HCT116 (cell line): ENCODE measurements around the gene KCNAB3. TPM values are rescaled to one million over a fixed set of nuclear protein-coding genes. Genes with fewer than 3 reads are reported as not detected.
"Not testable (repeated sequence)": the region's sequence is repeated elsewhere in the genome, so short reads cannot be mapped to it uniquely, and the experiment has no call there.

Source experiments
- ATAC-seq: fragments of 200-7000 bp; cut with Tn5 transposase; 2 replicates; pipeline ENCODE4 v1.9.1; 2020; ENCODE audit warnings: mild to moderate bottlenecking, moderate library complexity
- BruUV-seq: library from RNA; stranded (reverse); fragments of 400-500 nt; replicated peaks from 2 replicates; lab custom pipeline; 2021; lab: Mats Ljungman, UMichigan
- CTCF ChIA-PET: fragments of 300-600 bp; sonication (Branson Sonifier 250); formaldehyde crosslinking; loops from one replicate; lab custom pipeline; 2021; ENCODE audit warnings: antibody characterized with exemption; lab: Charles Lee
- POLR2A ChIA-PET: fragments of 300-600, 350-600 bp; sonication (Branson Sonifier 250); formaldehyde crosslinking; loops from one replicate; lab custom pipeline; 2021; ENCODE audit warnings: antibody characterized with exemption; lab: Charles Lee
- RAD21 ChIA-PET, 2 experiments: fragments of 300-600 bp; sonication (Branson Sonifier 250); formaldehyde crosslinking; loops; one replicate each; lab custom pipeline; 2023; ENCODE audit warnings: low total read pairs in 2 of 2; ENCODE audit not compliant: uncharacterized antibody in 2 of 2, unreplicated experiment in 2 of 2, low non-redundant PET in 1 of 2; lab: Charles Lee
- DNase-seq: peaks from one replicate; pipeline ENCODE4 v3.0.0-alpha.2; 2010; ENCODE audit warnings: low read depth, low spot score
- H2AFZ ChIP-seq: fragments of 200-600 bp; shearing (Covaris generic), sonication (generic); 2 replicates; pipeline ENCODE4 v1.6.1; 2017; ENCODE audit warnings: low read depth, mixed run types, mixed read lengths, antibody characterized with exemption, low read length; ENCODE audit not compliant: poor library complexity, severe bottlenecking
- H3K27ac ChIP-seq: 2 replicates; pipeline ENCODE4 v1.5.1; 2012; ENCODE audit warnings: low read depth, low read length
- H3K27me3 ChIP-seq: fragments of 200-600 bp; sonication (generic); 2 replicates; pipeline ENCODE4 v1.6.1; 2016; ENCODE audit warnings: mixed run types, low read length, mixed read lengths; ENCODE audit not compliant: insufficient read depth
- H3K36me3 ChIP-seq, 2 experiments: fragments of 200-500 bp in 1 of 2; fragments of 200-600 bp in 1 of 2; sonication (Bioruptor generic) in 1 of 2; sonication (generic) in 1 of 2; 2 replicates each; pipeline versions ENCODE4 v1.5.1 to v1.6.1; 2014 to 2016; ENCODE audit warnings: low read length in 2 of 2, inconsistent platforms in 1 of 2, mixed read lengths in 1 of 2, mixed run types in 1 of 2; ENCODE audit not compliant: insufficient read depth in 2 of 2, control insufficient read depth in 1 of 2
- H3K4me1 ChIP-seq, 2 experiments: fragments of 200-600 bp in 1 of 2; sonication (generic) in 1 of 2; 2 replicates each; pipeline versions ENCODE4 v1.5.1 to v1.6.1; 2012 to 2017; ENCODE audit warnings: low read length in 2 of 2, inconsistent platforms in 1 of 2, mild to moderate bottlenecking in 1 of 2, mixed read lengths in 1 of 2, mixed run types in 1 of 2, moderate library complexity in 1 of 2; ENCODE audit not compliant: insufficient read depth in 2 of 2, control insufficient read depth in 1 of 2
- H3K4me2 ChIP-seq: fragments of 200-600 bp; sonication (generic); 2 replicates; pipeline ENCODE4 v1.6.1; 2017; ENCODE audit warnings: mixed run types, low read length, mixed read lengths
- H3K4me3 ChIP-seq, 2 experiments: fragments of 200-600 bp in 1 of 2; sonication (generic) in 1 of 2; replicated peaks in 1 of 2; 2 replicates each; pipeline ENCODE4 v1.5.1; 2011 to 2016; ENCODE audit warnings: low read length in 2 of 2, control low read depth in 1 of 2, low read depth in 1 of 2, mild to moderate bottlenecking in 1 of 2, mixed read lengths in 1 of 2, mixed run types in 1 of 2
- H3K79me2 ChIP-seq: fragments of 200-600 bp; sonication (generic); 2 replicates; pipeline ENCODE4 v1.6.1; 2017; ENCODE audit warnings: mild to moderate bottlenecking, mixed run types, low read length, moderate library complexity, mixed read lengths; ENCODE audit not compliant: insufficient read depth
- H3K9ac ChIP-seq: fragments of 200-600 bp; sonication (generic); 2 replicates; pipeline ENCODE4 v1.6.1; 2016; ENCODE audit warnings: low read length, mixed read lengths
- H3K9me2 ChIP-seq: fragments of 200-600 bp; sonication (generic), shearing (Covaris generic); 2 replicates; pipeline ENCODE4 v1.6.1; 2017; ENCODE audit warnings: mixed run types, mild to moderate bottlenecking, moderate library complexity; ENCODE audit not compliant: insufficient read depth
- H3K9me3 ChIP-seq, 2 experiments: fragments of 200-500 bp in 1 of 2; fragments of 200-600 bp in 1 of 2; sonication (Bioruptor generic) in 1 of 2; sonication (generic) in 1 of 2; 2 replicates each; pipeline ENCODE4 v1.6.1; 2014 to 2017; ENCODE audit warnings: low read length in 2 of 2, mixed read lengths in 2 of 2, inconsistent platforms in 1 of 2, low read depth in 1 of 2, mild to moderate bottlenecking in 1 of 2, mixed run types in 1 of 2, moderate library complexity in 1 of 2; ENCODE audit not compliant: control insufficient read depth in 1 of 2, insufficient read depth in 1 of 2
- H4K20me1 ChIP-seq: fragments of 200-600 bp; sonication (generic), shearing (Covaris generic); 2 replicates; pipeline ENCODE4 v1.6.1; 2017; ENCODE audit warnings: mixed run types, mild to moderate bottlenecking, moderate library complexity; ENCODE audit not compliant: insufficient read depth
- CBX3 ChIP-seq: IDR thresholded peaks from 2 replicates; pipeline ENCODE4 v1.6.1; 2012; ENCODE audit warnings: low read depth
- EZH2phosphoT487 ChIP-seq: fragments of 200-600 bp; IDR thresholded peaks from 2 replicates; pipeline ENCODE4 v1.6.1; 2018; ENCODE audit warnings: antibody characterized with exemption, borderline replicate concordance
- FOSL1 ChIP-seq: IDR thresholded peaks from 2 replicates; pipeline ENCODE4 v1.6.1; 2012; ENCODE audit warnings: low read depth
- JUND ChIP-seq: IDR thresholded peaks from 2 replicates; pipeline ENCODE4 v1.6.1; 2012
- POLR2AphosphoS5 ChIP-seq: IDR thresholded peaks from 2 replicates; pipeline ENCODE4 v1.6.1; 2011; ENCODE audit warnings: mild to moderate bottlenecking, low read depth, low read length, moderate library complexity
- RAD21 ChIP-seq: IDR thresholded peaks from 2 replicates; pipeline ENCODE4 v1.6.1; 2012; ENCODE audit warnings: low read depth, mild to moderate bottlenecking
- intact Hi-C: fragments of 100-400 bp; cut with micrococcal nuclease; formaldehyde crosslinking; loops from 2 replicates; pipeline ENCODE4 v1.10.0; 2022
- total RNA-seq: library from RNA; stranded (reverse); gene quantifications from one replicate; pipeline ENCODE4 v1.2.1, GENCODE V29; 2021; ENCODE audit not compliant: unreplicated experiment

The KCNAB3 gene
- total RNA-seq, 1 experiment from 2014 or later = 7.1 TPM

- TF ChIP-seq RAD21 = no peak
- no peak for TF ChIP-seq POLR2AphosphoS5
Measured at GRCh38 chr17:7955414-7956227, 26.0 kb upstream of the KCNAB3 start (continued).

- intact Hi-C loops, DNase-seq, H3K9me3 ChIP-seq, H3K9me2 ChIP-seq, ATAC-seq, RAD21 ChIA-PET, H4K20me1 ChIP-seq, H3K27ac ChIP-seq, H3K27me3 ChIP-seq, H3K79me2 ChIP-seq, H3K4me2 ChIP-seq, POLR2A ChIA-PET, H3K9ac ChIP-seq, H3K4me3 ChIP-seq, BruUV-seq, H3K4me1 ChIP-seq, H2AFZ ChIP-seq: not testable (repeated sequence)
- CTCF ChIA-PET = interaction anchor here (1.2 kb wide), 1 partner anchor 62 kb away, joined by 3 read pairs; no protein-coding TSS in a partner anchor
- peaks cover 5 to 15% of the 10 kb centered on the region in 2 experiments; a peak in 3 of 4 replicates for H3K36me3 ChIP-seq
Measured at GRCh38 chr17:7953266-7953665, 23.6 kb upstream of the KCNAB3 start.

- H3K9me3 ChIP-seq = no peaks in the 10 kb centered on the region
- no peak overlapping the region for H2AFZ ChIP-seq
- no TSS peak for BruUV-seq
- H3K4me2 ChIP-seq = no peak overlapping the region
- RAD21 ChIA-PET = no interaction called here
- H4K20me1 ChIP-seq = no peaks in the 10 kb centered on the region
- intact Hi-C loops = no loop called here
- DNase-seq (no peak), ATAC-seq (no peak)
- no peak for TF ChIP-seq CBX3
- TF ChIP-seq FOSL1 = no peak
- no peak for TF ChIP-seq JUND
- no peak for TF ChIP-seq EZH2phosphoT487
- no peaks in the 10 kb centered on the region for H3K79me2 ChIP-seq
- POLR2A ChIA-PET = no interaction called here
- CTCF ChIA-PET = no interaction called here
- no peaks in the 10 kb centered on the region for H3K27me3 ChIP-seq
- no peaks in the 10 kb centered on the region for H3K9me2 ChIP-seq
- no peak overlapping the region for H3K27ac ChIP-seq
- H3K36me3 ChIP-seq = peaks cover 20 to 27% of the 10 kb centered on the region in 2 experiments; a peak in 3 of 4 replicates
- no peaks in the 10 kb centered on the region for H3K4me1 ChIP-seq
- H3K9ac ChIP-seq = no peak overlapping the region
- H3K4me3 ChIP-seq = no peak overlapping the region
Measured at GRCh38 chr17:7951143-7951792, 21.6 kb upstream of the KCNAB3 start.
